ENCODE data around the gene RABGAP1L.
"Not testable (repeated sequence)": the region's sequence is repeated elsewhere in the genome, so short reads cannot be mapped to it uniquely, and the experiment has no call there.

RABGAP1L gene

GRCh38 chr1:174152427-174152826 lies 6.9 kb upstream of the RABGAP1L start:
- no peak for DNase-seq (ENCODE audit: low read depth)
- H3K4me3 ChIP-seq (ENCODE audit: low read depth, low read length): no peak overlapping the region

- no peak for DNase-seq (ENCODE audit: low read depth)
- H3K4me3 ChIP-seq (ENCODE audit: low read depth, low read length): no peak overlapping the region
These were observed 6.1 kb upstream of the RABGAP1L start for GRCh38 chr1:174153085-174153824.

- H3K4me3 ChIP-seq (ENCODE audit: low read depth, low read length): no peak overlapping the region
These were observed 5.6 kb upstream of the RABGAP1L start for GRCh38 chr1:174153825-174154107.

GRCh38 chr1:174156437-174156836 lies 2.9 kb upstream of the RABGAP1L start:
- no peak for DNase-seq (ENCODE audit: low read depth)
- no peak overlapping the region for H3K4me3 ChIP-seq (ENCODE audit: low read depth, low read length)

More at GRCh38 chr1:174153825-174154107, 5.6 kb upstream of the RABGAP1L start:
- DNase-seq (ENCODE audit: low read depth): no peak

- H3K4me3 ChIP-seq (ENCODE audit: low read depth, low read length): no peak overlapping the region
- no peak for DNase-seq (ENCODE audit: low read depth)
These were observed 2.0 kb upstream of the RABGAP1L start for GRCh38 chr1:174157157-174157806.

- DNase-seq (ENCODE audit: low read depth): no peak
- peak overlapping the region; percentile 89 for H3K4me3 ChIP-seq (ENCODE audit: low read depth, low read length)
These were observed 511 bp upstream of the RABGAP1L start for GRCh38 chr1:174158767-174159251.

GRCh38 chr1:174160109-174160473 lies 771 bp downstream of the RABGAP1L start:
- DNase-seq (ENCODE audit: low read depth): no peak
- peak overlapping the region; percentile 89 for H3K4me3 ChIP-seq (ENCODE audit: low read depth, low read length)

- H3K4me3 ChIP-seq (ENCODE audit: low read depth, low read length): peak overlapping the region; percentile 89
- no peak for DNase-seq (ENCODE audit: low read depth)
These were observed 1.3 kb downstream of the RABGAP1L start for GRCh38 chr1:174160603-174161002.

GRCh38 chr1:174161813-174162212 lies 2.5 kb downstream of the RABGAP1L start:
- DNase-seq (ENCODE audit: low read depth): no peak
- no peak overlapping the region for H3K4me3 ChIP-seq (ENCODE audit: low read depth, low read length)

- H3K4me3 ChIP-seq (ENCODE audit: low read depth, low read length): no peak overlapping the region
- DNase-seq (ENCODE audit: low read depth): no peak
These were observed 5.5 kb downstream of the RABGAP1L start for GRCh38 chr1:174164826-174165225.

GRCh38 chr1:174165471-174166137 lies 6.3 kb downstream of the RABGAP1L start:
- no peak overlapping the region for H3K4me3 ChIP-seq (ENCODE audit: low read depth, low read length)
- DNase-seq (ENCODE audit: low read depth): no peak

- no peak overlapping the region for H3K4me3 ChIP-seq (ENCODE audit: low read depth, low read length)
- DNase-seq (ENCODE audit: low read depth): no peak
These were observed 7.4 kb downstream of the RABGAP1L start for GRCh38 chr1:174166530-174167264.

GRCh38 chr1:174167265-174167803 lies 8.0 kb downstream of the RABGAP1L start:
- no peak for DNase-seq (ENCODE audit: low read depth)
- no peak overlapping the region for H3K4me3 ChIP-seq (ENCODE audit: low read depth, low read length)

- DNase-seq (ENCODE audit: low read depth): no peak
- H3K4me3 ChIP-seq (ENCODE audit: low read depth, low read length): no peak overlapping the region
These were observed 10.0 kb downstream of the RABGAP1L start for GRCh38 chr1:174169342-174169741.

- no peak for DNase-seq (ENCODE audit: low read depth)
- no peak overlapping the region for H3K4me3 ChIP-seq (ENCODE audit: low read depth, low read length)
These were observed 11.8 kb downstream of the RABGAP1L start for GRCh38 chr1:174171073-174171472.

- no peak for DNase-seq (ENCODE audit: low read depth)
These were observed 15.4 kb downstream of the RABGAP1L start for GRCh38 chr1:174174461-174175329.

GRCh38 chr1:174178459-174178858 lies 19.1 kb downstream of the RABGAP1L start:
- DNase-seq (ENCODE audit: low read depth); H3K4me3 ChIP-seq (ENCODE audit: low read depth, low read length): not testable (repeated sequence)

More at GRCh38 chr1:174174461-174175329, 15.4 kb downstream of the RABGAP1L start:
- no peak overlapping the region for H3K4me3 ChIP-seq (ENCODE audit: low read depth, low read length)

GRCh38 chr1:174189428-174190062 lies 30.2 kb downstream of the RABGAP1L start:
- H3K4me3 ChIP-seq (ENCODE audit: low read depth, low read length): no peak overlapping the region
- DNase-seq (ENCODE audit: low read depth): no peak
